Activated CD8-positive, alpha-beta memory T cell treated with anti-CD3 and anti-CD28 coated beads for 4 hours (primary cell): ENCODE results near the gene FIP1L1.

Experiments used
- DNase-seq, 2 donors: peaks; one replicate each; pipeline ENCODE4 v3.0.0-alpha.2; 2020; ENCODE audit warnings: low read depth in 2 of 2

Gene FIP1L1

DNA sequence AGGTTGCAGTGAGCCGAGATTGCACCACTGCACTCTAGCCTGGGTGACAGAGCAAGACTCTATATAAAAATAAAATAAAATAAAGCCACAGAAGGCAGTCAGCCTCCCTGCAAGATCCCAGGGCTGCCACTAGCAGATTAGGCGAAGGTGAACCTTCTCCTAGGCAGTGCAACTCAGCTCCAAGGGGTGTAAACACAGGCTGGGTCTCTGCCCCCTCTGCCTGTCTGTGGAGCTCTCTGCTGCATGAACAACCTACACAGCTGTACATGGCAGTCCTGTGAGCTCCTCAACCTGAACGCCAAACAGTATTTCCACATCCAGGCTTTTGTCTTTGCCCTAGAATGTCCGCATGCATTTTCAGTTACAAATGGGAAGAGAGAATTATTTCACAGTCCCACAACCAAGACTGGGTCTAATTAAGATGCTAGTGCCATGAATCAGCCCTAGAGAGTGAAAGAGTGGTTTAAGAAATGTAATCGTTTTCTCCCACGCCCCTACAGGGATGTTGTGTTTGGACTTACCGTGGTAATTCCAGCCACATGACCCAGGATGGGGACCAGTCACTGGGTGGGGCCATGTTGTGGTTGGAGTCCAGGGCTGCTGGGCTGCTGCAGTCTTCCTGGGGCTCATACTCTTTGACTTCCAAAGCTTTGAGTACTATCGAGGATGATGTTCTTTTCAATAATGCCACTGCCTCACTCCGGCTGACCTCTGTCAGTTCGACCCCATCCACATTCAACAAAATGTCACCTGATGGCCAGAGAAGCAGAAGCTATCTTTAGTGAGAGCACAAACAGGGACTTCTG is 99.0 kb downstream of the FIP1L1 start:
- DNase-seq = no peak

DNA sequence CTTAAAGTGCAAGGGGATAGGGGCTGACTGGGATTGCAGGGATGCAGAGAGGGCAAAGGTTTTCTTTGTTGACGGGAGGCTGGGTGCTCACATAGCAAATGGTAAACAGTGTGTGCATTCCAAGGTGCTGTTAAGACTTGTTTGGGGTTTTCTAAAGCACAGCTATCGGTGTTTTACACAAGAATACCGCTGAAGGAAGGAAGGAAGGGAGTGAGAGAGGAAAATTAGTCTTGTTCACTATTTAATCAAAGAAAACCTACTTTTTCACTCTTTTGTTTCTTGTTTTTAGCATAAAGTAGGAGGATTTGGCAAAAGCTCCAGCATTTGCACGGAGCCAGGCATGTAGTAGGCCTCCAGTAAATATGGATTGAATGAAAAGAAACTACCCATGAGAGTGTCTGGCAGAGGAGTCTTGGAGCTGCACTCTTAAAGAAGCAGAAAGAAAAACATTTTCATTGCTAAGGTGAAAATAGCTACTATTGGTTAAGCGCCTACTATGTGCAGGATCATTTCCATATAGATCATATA is 99.7 kb downstream of the FIP1L1 start:
- DNase-seq = no peak

DNA sequence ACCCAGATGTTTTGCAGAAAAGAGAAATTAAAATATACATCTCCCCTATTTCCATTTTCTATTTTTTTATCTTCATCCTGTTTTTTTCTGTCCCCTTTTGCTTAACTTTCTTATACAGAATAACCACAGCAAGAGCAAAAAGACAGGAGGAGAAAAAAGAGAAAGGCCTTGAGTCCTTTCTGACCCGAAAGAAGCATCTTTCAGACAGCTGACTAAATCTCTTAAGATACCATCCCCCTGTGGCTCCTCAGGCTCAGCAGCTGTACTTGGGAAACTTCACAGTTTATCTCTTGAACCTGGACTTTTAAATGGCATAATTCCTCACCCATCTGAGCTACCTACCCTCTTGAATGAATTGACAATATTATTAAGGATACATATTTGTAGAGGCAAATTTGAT is 100.2 kb downstream of the FIP1L1 start:
- DNase-seq = no peak

DNA sequence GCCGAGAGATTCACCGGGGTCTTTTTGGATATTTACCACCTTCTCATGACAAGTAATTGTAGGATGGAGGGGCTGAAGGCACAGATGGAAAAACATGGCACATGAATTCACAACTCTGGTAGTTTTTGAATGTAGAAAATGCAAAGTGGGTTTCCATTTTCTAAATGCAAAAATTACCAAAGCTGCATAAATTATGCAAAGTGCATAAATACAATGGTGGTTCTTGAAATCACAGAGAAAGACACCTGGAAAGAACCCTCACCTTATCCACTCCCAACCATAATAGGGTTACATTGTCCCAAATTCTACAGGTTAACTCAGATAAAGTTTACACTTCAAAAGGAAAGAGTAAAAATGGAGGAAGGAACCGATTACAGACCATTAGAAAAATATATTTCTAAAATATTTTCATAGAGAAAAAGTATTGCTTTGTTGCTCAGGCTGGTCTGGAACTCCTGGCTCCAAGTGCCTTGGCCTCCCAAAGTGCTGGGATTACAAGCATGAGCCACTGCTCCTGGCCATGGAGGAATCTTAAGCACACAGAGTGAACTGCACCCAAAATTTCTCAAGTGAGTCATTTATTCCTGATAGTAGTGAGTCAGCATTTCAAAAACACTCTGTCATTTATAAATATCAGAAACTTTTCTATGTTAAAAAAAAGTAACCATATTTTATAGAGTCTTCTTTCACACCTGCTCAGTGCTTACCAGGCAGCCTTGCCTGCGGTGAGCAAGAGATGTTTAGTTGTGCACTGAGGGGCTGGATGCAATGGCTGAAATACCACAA is 101.4 kb downstream of the FIP1L1 start:
- DNase-seq = no peak

DNA sequence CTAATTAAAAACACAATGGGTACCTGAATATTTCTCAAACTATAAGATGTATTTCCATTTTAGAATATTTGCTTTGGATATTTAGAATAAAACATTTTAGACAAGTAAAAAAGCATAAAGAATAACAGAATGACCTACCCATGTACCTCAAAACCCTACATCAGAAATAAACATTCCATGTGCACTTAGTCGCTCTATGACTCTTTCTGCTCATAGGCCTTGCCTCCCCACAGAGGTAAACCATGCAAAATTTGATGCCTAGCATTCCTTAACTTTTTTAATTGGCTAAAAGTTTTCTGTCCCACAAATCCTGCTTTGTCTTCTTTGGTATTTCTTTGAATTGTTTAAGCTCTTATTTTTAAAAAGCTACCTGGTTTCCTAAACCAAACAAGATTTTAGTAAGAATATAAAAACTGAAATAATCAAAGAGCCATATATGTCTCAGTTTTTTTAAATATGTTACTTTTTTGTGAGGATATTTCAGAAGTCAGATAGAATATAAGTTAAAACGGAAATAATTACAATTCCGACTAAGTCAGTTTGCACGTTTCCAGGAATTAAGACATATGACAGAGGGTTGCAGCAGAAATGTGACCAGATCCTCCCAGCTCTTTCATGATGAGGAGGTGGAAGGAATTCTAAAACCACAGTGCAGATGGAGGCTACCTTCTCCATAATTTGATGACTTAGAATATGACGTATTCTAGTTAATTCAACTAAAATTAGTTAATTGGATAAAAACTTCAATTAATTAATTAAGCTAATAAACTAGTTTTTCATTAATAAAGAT is 102.5 kb downstream of the FIP1L1 start:
- no peak for DNase-seq

DNA sequence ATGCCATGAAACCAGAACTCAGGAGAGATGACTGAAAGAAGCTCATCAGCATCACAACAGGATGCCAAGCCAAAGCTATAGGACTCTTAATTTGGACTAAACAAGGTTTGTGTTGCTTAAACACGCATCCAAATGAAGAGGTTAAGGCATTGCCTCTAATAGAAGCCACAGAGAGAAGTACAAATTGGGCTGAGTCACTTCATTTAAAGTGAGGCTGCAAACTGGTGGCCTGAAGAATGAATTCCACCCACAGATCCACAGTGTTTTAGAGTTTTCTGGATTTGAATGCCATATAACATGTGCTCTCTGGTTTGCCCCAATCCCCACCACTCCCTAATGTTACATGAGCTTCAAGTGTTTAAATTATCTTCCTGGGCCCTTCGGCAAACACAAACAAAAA is 103.5 kb downstream of the FIP1L1 start:
- no peak for DNase-seq

DNA sequence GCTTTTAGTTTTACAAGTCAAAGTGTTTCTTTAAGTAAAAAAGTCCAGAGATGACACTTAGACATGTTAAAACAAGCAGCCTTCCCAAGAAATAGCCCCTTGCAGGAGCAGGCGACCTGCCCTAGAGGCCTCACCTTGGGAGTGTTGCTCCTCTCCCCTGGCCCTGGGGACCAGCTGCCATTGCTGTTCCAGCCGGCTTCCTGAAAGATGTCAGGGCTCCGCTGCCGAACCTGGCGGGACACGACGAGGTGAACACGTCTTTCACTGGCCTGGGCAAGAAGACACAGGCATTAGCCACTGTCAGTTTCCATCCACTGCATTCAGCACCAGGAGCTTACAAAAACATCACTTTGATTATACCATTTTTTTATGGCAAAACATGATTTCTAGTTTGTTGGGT is 104.1 kb downstream of the FIP1L1 start:
- no peak for DNase-seq

DNA sequence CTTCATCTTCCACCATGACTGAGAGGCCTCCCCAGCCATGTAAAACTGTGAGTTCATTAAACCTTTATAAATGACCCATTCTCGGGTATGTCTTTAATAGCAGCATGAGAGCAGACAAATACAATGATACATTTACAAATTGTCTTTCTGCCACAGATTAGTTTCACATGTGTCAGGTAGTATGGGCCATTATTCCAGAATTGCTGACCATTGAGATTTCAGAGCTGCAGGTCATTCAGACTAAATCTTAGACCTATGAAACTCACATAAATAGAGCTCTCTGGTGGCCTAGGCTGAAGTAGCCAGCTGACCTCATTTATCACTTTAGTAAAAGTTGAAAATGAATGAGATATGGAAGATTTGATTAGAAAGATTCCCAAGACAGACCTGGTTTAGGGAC is 105.8 kb downstream of the FIP1L1 start:
- no peak for DNase-seq

DNA sequence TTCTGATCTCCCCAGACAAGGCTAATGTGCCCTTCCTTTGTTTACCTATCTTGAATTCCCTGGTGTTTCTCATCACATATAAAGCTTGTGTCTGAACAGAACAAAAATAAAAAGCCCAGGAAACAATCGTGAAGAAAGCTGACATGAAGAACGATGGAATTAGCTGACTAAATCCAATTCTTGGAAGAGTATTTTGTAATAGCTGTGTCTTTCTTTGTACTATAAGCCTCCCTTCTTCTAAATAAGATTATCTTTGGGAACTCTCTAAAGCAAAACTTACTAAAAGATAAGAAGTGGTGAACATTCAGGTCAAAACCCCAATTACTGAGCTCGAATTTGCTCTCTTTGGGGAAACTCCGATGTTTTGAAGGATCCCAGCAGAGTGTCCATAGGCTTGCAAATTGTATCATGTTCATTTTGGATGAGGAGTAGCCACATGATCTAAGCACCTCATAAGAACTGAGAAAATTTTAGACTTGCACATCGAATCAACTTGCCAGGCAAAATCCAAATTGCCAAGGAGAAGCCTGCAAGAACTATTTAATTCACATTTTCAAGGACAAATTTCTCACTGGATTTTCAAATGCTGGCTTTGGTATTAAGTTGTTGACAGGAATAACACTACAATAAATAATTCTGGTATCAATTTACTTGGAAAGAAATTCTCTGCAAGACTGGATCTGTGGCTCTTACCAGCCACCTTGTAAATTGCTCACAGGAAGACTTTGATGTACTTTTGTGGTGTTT is 107.6 kb downstream of the FIP1L1 start:
- no peak for DNase-seq

DNA sequence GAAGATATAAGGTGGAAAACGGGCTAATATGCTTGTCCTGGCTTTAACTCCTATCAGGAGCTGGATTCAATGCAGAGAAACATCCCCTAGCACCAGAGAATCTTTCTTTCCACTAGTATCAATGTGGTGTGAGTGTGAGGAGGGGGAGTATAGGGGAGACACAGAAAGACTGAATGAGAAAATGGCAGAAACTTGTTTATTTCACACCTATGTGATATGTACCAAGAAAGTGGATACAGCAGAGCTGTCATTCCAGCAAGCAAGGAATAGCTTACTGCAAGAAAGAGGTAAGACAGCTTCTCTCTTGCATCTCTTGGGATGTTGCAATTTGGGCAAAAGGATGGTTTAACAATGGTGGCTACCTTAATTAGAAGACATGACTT is 108.2 kb downstream of the FIP1L1 start:
- DNase-seq = no peak

DNA sequence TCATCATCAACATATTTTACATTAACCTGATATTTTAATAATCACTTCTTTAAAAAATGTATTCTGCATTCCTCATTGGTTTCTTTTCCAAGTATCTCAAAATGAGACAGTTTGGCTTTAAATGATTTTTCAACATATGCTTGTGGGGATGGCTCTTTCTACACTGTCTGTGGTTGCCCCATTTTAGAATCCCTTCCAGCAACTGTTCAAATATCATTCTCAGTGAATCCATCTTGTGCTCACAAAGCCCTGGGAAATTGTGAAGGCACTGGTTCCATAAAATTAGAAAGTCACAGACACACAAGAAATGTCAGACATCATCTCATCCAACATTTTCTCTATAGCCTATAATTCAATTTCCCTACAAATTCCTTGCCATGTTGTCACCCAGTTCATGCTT is 110.3 kb downstream of the FIP1L1 start:
- no peak for DNase-seq

DNA sequence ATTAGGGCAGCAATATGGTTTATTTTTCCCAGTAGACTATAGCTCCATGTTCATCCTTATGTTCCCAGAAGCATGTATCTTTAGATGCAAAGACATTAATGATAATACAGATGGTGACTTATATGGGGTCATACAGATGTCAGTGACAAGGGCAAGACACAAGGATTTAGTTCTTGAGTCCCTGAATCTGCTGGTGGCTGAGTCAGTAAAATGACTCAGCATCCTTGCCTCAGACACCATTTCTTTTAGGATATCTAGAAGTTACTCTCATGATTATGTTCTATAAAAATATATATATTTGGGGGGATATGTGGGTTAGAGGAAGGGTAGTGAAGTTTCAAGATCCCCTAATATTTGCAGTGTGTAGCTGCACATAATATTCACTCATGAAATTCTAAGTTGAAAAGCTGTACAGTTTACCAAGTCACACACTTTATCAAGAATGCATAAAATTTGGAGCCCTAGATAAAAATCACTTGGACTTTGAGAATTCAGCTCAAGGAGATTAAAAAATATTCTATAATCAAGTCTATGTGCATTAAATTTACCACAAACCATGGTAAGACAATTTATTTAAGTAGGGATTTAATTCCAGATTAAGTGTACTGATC is 111.9 kb downstream of the FIP1L1 start:
- DNase-seq = no peak

DNA sequence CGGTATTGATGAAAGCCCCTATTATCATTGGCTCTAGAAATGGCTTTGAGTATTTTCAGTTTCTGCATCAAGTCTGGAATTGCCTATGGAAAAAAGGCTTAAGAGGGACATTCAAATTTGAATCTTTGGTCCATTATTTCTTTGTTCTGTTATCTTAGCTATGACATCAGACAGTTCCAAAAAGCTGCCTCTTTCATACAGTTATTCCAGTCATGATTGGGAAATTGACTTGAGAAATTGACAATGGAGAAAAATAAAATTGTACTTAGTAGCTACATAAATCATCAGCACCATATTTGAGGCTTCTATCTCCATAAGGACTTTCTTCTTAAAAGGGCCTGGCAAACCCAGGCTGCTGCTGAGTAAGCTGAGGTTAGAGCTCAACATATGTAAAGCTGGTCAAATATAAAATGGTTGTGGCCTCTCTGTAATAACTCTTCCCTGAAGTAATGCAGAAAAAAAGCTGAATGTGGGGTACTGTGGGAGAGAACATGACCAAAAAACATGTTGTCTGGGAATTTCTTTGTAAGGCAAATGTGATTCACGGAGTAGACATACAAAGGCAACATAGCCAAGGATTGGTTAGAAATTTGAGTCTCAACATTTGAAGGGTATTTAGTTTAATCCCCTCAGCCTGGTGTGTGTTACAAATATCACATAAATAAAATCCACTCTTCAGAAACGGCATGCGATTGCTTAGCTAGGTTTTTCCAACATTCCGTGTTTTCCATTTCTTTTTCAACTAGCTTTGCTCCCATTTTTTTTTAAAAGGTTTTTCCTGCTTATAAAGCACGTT is 112.9 kb downstream of the FIP1L1 start:
- DNase-seq = no peak

DNA sequence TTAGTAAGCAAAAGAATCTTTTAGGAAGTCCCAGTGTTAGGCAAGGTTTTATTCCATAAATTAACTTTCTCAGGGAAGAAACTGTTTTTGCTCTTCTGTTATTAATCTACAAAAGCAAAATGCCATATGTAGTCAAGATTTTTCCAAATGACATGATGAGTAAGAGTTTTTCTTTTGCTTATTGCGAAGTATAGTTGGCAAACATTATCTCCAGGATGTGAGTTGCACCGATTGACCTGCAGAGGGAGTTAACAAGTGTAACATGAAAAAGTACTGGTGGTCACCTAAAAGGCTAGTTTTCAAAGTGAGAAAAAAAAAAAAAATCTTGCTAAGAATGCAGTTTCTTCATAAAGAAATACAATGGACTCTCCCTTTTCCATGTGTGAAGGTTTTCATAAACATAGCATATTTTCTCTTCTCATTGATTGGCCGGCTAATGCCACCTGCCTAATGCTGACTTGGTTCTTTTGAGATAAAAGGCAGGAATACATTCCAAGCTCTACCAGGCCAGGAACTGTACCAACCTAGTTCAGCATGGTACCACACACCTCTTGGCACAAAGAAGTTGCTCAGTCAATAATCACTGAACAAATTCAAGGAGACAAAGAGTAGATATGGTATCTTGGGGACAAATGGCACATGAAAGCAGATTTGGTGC is 113.7 kb downstream of the FIP1L1 start:
- no peak for DNase-seq

DNA sequence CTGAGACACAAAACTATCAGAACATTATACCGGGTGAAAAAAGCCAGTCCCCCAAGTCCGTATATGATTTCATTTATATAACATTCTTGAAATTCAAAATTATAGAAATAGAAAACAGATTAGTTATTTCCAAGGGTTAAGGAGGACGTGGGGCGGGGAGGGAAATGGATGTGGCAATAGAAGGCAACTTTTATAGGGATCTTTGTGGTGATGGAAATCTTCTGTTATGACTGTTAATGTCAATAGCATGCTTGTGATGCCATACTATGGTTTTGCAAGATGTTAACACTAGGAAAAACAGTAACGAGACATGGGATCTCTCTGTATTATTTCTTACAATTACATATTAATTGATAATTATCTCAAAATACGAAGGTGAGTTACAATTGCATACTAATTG is 117.4 kb downstream of the FIP1L1 start:
- no peak for DNase-seq

DNA sequence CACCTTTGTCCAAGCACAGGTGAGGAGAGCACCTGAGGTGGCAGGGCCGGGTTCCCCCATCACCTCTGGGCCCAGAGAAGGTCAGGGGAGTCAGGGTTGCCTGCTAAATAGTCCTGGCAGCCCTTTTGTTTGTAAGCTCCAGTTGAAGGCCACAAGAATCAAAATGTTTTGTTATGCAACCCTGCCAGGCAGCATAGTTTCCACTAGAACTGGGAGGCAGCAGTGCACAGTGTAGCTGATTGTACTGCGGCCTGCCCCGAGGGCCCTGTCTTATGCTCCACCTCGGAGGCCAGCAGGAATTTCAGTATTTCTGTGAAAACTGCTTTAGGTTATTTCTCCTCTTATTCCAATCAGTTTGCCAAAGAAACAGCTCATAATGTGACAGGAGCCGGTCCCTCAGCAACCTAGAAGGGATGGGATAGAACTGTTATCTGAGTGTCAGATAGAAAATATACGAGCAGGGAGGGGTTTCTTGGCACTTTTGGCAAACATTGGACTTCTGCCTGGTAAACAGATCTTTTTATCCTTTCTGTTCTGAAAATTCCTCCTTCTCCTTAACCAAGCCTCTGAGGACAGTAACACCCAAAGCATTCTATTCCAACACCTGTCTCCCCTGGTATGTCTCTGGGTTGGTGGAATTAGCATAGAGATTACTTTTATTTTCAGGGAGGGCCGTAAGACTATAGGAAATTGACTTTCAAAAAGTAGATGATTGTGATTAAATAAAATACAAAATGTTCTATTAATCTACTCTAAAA is 120.2 kb downstream of the FIP1L1 start:
- DNase-seq = no peak

DNA sequence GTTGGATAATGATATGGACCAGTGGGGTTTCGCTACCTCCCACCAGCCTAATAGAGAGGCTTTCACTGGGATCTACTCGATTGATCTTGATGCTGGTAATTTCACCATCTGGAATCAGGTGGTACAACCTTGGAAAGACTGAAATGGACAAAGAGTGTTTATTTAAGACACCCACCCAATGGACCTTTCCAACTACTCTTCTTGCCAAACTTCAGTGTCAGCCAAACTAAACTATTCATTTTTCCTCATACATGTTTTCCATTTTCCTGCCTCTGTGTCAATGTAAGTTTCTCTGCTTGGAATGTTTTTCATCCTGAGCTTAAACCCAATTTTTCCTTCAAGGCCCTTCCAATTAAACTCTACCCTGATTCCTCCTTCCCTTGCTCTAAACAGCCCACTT is 121.3 kb downstream of the FIP1L1 start:
- no peak for DNase-seq

DNA sequence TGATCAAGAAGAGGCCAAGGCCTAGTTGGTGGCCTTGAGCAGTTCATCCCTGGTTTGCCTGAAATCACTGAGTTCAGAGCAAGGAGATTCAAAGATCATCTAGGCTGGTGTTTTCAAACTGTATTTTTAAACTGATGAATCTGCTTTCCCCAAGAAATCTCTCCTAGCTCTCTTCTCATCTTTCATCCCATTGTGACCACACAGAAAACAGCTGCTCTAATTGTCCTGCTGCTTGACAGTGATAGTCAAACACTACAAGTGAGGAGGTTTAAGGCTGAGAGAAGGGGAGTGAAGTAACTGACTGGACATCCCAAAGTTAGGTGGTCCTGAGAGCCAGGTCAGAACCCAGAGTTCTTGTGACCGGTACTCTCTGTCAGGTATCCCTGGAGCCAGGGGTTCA is 122.3 kb downstream of the FIP1L1 start:
- no peak for DNase-seq

DNA sequence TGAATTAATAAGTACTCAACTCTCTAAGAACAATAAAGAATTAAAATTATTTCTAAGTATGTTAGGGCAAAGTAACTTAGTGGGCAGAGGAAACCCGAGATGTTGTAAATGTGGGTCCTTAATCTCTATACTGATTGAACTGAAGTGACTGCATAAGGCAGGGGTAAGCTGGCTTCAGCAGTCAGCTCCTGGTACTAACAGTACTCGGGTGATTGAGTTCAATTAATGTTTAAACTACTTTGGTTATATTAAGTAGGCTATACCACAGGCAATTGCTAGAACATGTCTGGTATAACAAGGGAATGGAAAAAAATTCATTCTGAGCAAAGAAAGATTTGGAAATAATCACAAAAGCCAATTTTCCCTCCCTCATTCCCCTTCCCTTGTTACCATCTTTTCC is 123.1 kb downstream of the FIP1L1 start:
- DNase-seq = no peak
